Brain microvascular endothelial cell (primary cell): ENCODE data around the gene DPPA2.

Source experiments
- DNase-seq: peaks from one replicate; pipeline ENCODE4 v3.0.0-alpha.2; 2020
- H3K27ac ChIP-seq: fragments of 250-450 bp; sonication (Bioruptor Pico); 2 replicates; pipeline ENCODE4 v1.5.1; 2020; ENCODE audit warnings: mild to moderate bottlenecking, moderate library complexity
- H3K27me3 ChIP-seq: fragments of 250-450 bp; sonication (Bioruptor Pico); replicated peaks from 2 replicates; pipeline ENCODE4 v1.5.1; 2020; ENCODE audit warnings: mild to moderate bottlenecking
- H3K36me3 ChIP-seq: fragments of 250-450 bp; sonication (Bioruptor Pico); replicated peaks from 2 replicates; pipeline ENCODE4 v1.5.1; 2020; ENCODE audit warnings: mild to moderate bottlenecking
- H3K4me3 ChIP-seq: 2 replicates; pipeline ENCODE4 v1.5.1; 2011; ENCODE audit warnings: low read depth, mild to moderate bottlenecking, control low read depth, low read length, moderate library complexity
- CTCF ChIP-seq: IDR thresholded peaks from 2 replicates; pipeline ENCODE4 v1.5.1; 2011; ENCODE audit warnings: low read depth, mild to moderate bottlenecking, moderate library complexity, low read length, control low read depth, inconsistent platforms; ENCODE audit errors: missing control alignments
- in situ Hi-C: cut with HindIII; loops from 2 replicates; pipeline ENCODE4 v1.10.0; 2017; ENCODE audit warnings: low sequenced_read_pairs, low pct_ligation_motif_present

The DPPA2 gene

GRCh38 chr3:109355625-109356441 lies 39.5 kb upstream of the DPPA2 start:
- H3K27ac ChIP-seq: no peak overlapping the region
- H3K27me3 ChIP-seq: no peaks in the 10 kb centered on the region
- H3K4me3 ChIP-seq: no peak overlapping the region
- DNase-seq: no peak
- no peaks in the 10 kb centered on the region for H3K36me3 ChIP-seq
- in situ Hi-C loops: no loop called here
- no peak for TF ChIP-seq CTCF

GRCh38 chr3:109353057-109353456 lies 36.7 kb upstream of the DPPA2 start:
- H3K27ac ChIP-seq: no peak overlapping the region
- H3K4me3 ChIP-seq: no peak overlapping the region
- TF ChIP-seq CTCF: no peak
- H3K36me3 ChIP-seq: no peaks in the 10 kb centered on the region
- in situ Hi-C loops: no loop called here
- no peaks in the 10 kb centered on the region for H3K27me3 ChIP-seq
- no peak for DNase-seq

GRCh38 chr3:109351231-109351630 lies 34.9 kb upstream of the DPPA2 start:
- Histone ChIP-seq H3K27ac (no peak overlapping the region), H3K4me3 (no peak overlapping the region), H3K36me3 (no peaks in the 10 kb centered on the region), H3K27me3 (no peaks in the 10 kb centered on the region)
- no peak for TF ChIP-seq CTCF
- in situ Hi-C loops: no loop called here
- DNase-seq: no peak

GRCh38 chr3:109346770-109347295 lies 30.5 kb upstream of the DPPA2 start:
- no peak overlapping the region for H3K27ac ChIP-seq
- TF ChIP-seq CTCF: no peak
- no peaks in the 10 kb centered on the region for H3K36me3 ChIP-seq
- in situ Hi-C loops: no loop called here
- H3K4me3 ChIP-seq: no peak overlapping the region
- DNase-seq: peak; percentile 25
- no peaks in the 10 kb centered on the region for H3K27me3 ChIP-seq

GRCh38 chr3:109346099-109346498 lies 29.8 kb upstream of the DPPA2 start:
- H3K4me3 ChIP-seq: no peak overlapping the region
- no peak for DNase-seq
- H3K36me3 ChIP-seq: no peaks in the 10 kb centered on the region
- no peaks in the 10 kb centered on the region for H3K27me3 ChIP-seq
- in situ Hi-C loops: no loop called here
- no peak overlapping the region for H3K27ac ChIP-seq
- TF ChIP-seq CTCF: peak; percentile 15
